Measurements from ENCODE around the gene CNDP2.
"Not testable (repeated sequence)": the region's sequence is repeated elsewhere in the genome, so short reads cannot be mapped to it uniquely, and the experiment has no call there.

The CNDP2 gene

DNA sequence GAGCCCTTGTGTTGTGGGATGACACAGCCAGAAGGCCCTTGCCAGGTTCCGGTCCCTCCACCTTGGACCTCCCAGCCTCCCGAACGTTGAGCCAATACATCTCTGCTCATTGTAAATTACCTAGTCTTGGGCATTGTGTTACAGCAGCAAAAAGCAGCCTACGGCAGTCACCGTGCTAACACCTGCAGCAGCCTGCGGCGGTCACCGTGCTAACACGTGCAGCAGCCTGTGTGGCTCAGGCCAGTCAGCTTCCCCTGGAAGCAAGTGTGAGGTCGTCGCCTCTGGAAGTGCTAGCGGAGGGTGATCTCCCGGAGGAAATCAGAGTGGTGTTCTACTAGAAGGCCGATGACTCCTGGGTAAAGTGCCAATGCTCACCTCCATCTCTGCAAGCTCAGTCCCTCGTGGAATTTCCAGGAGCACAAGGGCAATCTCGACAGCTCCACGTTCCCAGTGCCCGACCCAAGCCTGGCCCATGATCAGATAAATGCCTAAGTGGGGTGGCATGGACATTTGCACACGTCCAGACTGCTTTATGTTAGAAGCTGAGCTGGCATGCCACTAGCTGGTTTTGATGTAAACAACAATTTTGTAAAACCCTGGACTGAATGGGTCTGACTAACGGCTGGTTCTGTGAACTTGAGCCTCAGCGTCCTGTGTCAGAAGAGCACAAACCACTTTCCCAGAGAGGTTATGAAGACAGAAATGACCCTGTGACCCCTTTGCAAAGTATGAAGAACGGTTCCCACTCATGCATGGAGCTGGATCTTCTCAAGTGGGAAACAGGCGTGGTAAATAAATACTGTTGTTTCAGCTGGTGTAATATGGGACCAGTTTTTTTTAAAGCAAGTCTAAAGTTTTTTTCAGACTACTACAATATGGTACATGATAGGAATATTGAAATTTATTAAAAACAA is 26.7 kb downstream of the CNDP2 start:
- no peak for ATAC-seq (replicated peaks)
- no peaks in the 10 kb centered on the region for H3K27me3 Mint-ChIP-seq
- peaks cover 0 to 5% of the 10 kb centered on the region in 2 donors for H3K9me3 Mint-ChIP-seq
- H3K36me3 Mint-ChIP-seq, result peaks cover 46 to 71% of the 10 kb centered on the region in 2 donors
- no peak for DNase-seq
- H3K4me3 Mint-ChIP-seq, result no peak overlapping the region
- peaks cover 8 to 9% of the 10 kb centered on the region in 2 donors for H3K4me1 Mint-ChIP-seq
- H3K27ac Mint-ChIP-seq, result peak overlapping the region; percentile 88

DNA sequence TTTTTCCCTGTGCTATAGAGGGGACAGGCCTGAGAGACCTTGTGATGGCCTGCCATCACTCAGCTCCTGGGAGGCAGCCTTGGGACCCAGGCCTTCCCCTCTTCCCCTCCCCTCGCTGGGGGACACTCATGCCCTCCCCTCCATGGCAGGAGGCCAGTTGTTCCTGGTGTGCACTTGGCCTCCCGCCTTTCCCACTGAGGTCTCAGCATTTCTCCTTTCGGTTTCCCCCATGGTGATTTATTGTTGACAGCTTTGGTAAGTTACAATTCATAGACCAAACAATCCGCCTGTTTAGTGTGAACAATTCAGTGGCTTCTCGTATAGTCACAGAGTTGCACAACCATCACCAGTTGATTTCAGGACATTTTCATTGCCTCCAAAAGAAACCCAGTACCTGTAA is 27.9 kb downstream of the CNDP2 start:
- Mint-ChIP-seq H3K27ac (peak overlapping the region; percentile 6), H3K4me3 (no peak overlapping the region), H3K36me3 (peaks cover 39 to 60% of the 10 kb centered on the region in 2 donors), H3K4me1 (peaks cover 8 to 9% of the 10 kb centered on the region in 2 donors), H3K9me3 (peaks cover 0 to 5% of the 10 kb centered on the region in 2 donors), H3K27me3 (no peaks in the 10 kb centered on the region)
- no peak for ATAC-seq (replicated peaks)
- no peak for DNase-seq

DNA sequence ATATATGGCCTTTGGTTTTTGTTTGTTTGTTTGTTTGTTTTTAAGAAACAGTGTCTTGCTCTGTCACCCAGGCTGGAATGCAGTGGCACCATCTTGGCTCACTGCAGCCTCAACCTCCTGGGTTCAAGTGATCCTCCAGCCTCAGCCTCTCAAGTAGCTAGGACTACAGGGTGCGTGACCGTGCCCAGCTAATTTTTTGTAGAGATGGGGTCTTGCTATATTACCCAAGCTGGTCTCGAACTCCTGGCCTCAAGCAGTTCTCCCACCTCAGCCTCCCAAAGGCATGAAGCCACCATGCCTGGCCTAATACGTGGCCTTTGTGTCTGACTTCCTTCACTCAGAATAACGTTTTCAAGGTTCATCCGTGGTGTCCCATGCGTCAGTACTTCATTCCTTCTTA is 28.8 kb downstream of the CNDP2 start:
- not testable (repeated sequence) for DNase-seq; H3K4me3 Mint-ChIP-seq; H3K27me3 Mint-ChIP-seq; ATAC-seq (replicated peaks); H3K9me3 Mint-ChIP-seq; H3K4me1 Mint-ChIP-seq; H3K27ac Mint-ChIP-seq
- peaks cover 31 to 52% of the 10 kb centered on the region in 2 donors for H3K36me3 Mint-ChIP-seq

DNA sequence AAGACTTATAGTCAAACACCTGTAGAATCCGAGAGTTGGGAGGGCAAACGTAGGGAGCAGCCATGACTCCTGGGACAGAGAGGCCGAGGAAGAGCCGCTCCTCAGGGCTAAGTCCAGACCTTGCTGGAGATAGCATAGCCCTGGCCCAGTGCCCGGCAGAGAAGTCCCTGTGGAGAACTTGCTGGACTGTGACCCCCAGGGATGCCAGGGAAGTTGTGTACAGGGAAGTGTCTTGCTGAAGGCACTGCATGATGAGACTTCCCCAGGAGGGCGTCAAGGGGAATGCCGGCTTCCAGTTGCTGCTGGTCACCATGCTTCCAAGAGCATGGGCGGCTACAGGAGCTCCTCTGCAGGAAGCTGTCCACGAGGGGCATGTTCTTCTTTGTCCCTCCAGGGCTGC is 29.6 kb downstream of the CNDP2 start:
- Mint-ChIP-seq H3K4me1 (peaks cover 8 to 9% of the 10 kb centered on the region in 2 donors), H3K27ac (no peak overlapping the region), H3K9me3 (peaks cover 0 to 5% of the 10 kb centered on the region in 2 donors), H3K4me3 (no peak overlapping the region), H3K27me3 (peaks cover 5 to 6% of the 10 kb centered on the region in 2 donors), H3K36me3 (peaks cover 23 to 43% of the 10 kb centered on the region in 2 donors)
- DNase-seq (no peak), ATAC-seq (replicated peaks) (peak in 1 of 2 donors; percentile 19)

DNA sequence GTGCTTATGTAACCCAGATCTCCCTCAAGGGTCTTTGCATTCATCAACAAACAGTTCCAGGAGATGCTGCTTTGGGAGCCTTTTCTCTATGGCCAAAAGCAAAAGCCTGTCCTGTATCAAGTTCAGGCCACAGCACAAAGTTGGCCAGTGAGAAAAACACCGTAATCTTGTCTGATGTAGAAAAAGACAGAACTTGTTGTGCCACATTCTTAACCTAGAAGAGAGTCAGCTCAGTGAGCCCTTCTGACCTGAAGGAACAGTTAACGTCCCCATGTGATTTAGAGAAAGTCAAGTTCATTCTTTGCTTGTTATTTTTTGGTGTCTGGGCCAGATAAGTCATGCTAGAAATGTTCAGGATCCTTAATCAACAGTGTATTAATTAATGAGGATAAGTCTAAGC is 30.3 kb downstream of the CNDP2 start:
- Mint-ChIP-seq H3K4me1 (peaks cover 8 to 9% of the 10 kb centered on the region in 2 donors), H3K27ac (peak overlapping the region; percentile 37), H3K36me3 (peaks cover 16 to 36% of the 10 kb centered on the region in 2 donors), H3K27me3 (peaks cover 5 to 6% of the 10 kb centered on the region in 2 donors), H3K4me3 (no peak overlapping the region), H3K9me3 (peaks cover 0 to 5% of the 10 kb centered on the region in 2 donors)
- ATAC-seq (replicated peaks), result no peak
- no peak for DNase-seq

DNA sequence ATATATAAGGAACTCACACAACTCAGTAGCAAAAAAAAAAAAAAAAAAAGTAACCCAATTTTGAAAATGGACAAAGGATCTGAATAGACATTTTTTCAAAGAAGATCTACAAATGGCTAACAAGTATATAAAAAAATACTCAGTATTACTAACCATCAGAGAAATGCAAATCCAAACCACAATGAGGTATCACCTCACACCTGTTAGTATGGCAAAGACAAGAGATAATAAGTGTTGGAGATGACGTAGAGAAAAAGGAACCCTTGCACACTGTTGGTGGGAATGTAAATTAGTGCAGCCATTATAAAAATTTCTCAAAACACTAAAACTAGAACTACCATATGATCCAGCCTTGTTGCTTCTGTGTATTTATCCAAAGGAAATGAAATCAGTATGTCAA is 32.3 kb downstream of the CNDP2 start:
- Mint-ChIP-seq H3K9me3 (peaks cover 0 to 5% of the 10 kb centered on the region in 2 donors), H3K36me3 (peaks cover 6 to 20% of the 10 kb centered on the region in 2 donors), H3K4me1 (peaks cover 5 to 9% of the 10 kb centered on the region in 2 donors), H3K27me3 (peaks cover 5 to 6% of the 10 kb centered on the region in 2 donors), H3K27ac (no peak overlapping the region), H3K4me3 (no peak overlapping the region)
- DNase-seq (no peak), ATAC-seq (replicated peaks) (no peak)

DNA sequence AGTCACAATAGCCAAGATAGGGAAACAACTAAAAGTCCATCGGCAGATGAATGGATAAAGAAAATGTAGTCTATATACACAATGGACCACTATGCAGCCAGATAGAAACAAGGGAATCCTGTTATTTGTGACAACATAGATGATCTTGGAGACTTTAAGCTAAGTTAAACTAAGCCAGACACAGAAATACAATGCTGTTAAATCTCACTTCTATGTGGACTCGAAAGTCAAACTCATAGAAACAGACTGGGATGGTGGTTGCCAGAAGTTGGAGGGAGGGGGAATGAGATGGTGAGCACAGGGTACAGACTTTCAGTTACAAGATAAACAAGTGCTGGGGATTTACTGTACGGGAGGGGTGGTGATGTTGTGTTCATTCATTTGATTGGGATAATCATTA is 32.8 kb downstream of the CNDP2 start:
- Mint-ChIP-seq H3K36me3 (peaks cover 6 to 17% of the 10 kb centered on the region in 2 donors), H3K27me3 (peaks cover 5 to 6% of the 10 kb centered on the region in 2 donors), H3K9me3 (peaks cover 0 to 5% of the 10 kb centered on the region in 2 donors), H3K4me3 (no peak overlapping the region), H3K27ac (no peak overlapping the region), H3K4me1 (peaks cover 5 to 8% of the 10 kb centered on the region in 2 donors)
- ATAC-seq (replicated peaks) (no peak), DNase-seq (no peak)

DNA sequence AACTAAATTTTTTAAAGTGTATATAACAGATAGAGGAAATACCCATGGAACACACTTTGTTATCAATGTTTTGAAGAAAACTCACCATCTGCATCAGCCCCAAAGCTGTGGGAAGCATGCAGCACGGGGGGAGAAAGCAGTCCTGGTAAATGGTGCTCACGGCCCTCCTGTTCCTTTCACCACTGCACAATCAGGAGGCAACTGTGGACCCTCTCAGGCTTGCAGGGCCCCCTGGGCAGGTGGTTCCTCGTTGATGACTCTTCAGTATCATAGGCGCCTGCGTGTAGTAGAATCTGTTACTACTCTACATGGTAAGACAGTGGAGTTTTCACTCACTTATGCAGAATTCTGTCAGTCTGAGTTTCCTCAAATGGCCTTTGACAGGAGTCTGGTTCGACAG is 33.2 kb downstream of the CNDP2 start:
- Mint-ChIP-seq H3K36me3 (peaks cover 1 to 12% of the 10 kb centered on the region in 2 donors), H3K9me3 (peaks cover 0 to 2% of the 10 kb centered on the region in 2 donors), H3K27me3 (peaks cover 5 to 6% of the 10 kb centered on the region in 2 donors), H3K27ac (no peak overlapping the region), H3K4me1 (peaks cover under 1 to 3% of the 10 kb centered on the region in 2 donors), H3K4me3 (no peak overlapping the region)
- no peak for DNase-seq
- no peak for ATAC-seq (replicated peaks)

DNA sequence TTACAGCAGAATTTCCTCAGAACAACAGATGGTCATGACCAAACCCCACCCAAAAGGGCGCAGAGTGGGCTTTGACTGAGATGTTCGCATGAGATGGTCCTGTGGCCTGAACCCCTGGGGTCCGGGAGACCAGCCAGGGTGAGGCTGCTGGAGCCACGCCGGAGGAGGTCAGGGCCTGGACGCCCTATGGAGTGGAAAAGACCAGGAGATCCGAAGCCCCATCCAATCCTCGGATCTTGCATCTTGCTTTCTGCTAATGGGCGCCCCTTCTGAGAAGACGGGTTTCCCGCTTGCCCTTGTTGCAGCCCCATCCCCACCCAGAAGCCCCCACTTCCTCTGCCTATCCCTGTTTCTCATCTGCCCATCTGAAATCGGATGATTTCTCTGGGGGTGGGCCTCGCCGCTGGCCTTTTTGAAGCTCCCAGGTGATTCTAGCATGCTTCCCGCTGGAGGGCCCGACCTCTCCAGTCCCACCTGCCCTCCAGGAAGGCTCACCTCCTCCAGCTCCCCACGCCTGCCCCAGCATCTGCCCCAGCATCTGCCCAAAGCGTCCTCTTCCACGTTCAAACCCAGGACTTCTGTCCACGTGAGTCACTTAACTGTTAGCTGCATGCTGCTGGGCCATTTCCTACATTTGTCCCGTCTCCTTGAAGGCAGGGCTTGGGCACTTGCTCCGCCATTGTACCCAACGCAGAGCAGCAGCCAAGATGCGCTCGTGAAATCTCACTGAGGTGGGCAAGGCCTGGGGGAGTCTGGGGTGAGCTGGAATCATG is 33.8 kb downstream of the CNDP2 start:
- Mint-ChIP-seq H3K27me3 (peaks cover 5 to 6% of the 10 kb centered on the region in 2 donors), H3K4me1 (no peaks in the 10 kb centered on the region), H3K9me3 (no peaks in the 10 kb centered on the region), H3K4me3 (no peak overlapping the region), H3K27ac (no peak overlapping the region), H3K36me3 (peaks cover 0 to 8% of the 10 kb centered on the region in 2 donors)
- ATAC-seq (replicated peaks) (no peak), DNase-seq (no peak)

DNA sequence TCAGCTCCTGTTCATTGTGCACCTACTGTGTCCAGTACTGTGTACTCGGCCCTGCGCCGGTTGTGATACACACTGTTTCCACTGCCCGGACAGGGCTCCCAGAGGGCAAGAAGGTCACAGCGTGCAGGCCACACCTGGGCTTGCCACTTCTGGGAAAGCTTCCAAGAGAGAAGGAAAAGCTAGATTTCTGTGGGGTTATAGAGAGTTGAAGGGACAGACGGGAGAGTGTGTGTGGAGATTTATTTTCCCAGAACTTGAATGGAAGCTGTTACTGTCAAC is 34.4 kb downstream of the CNDP2 start:
- Mint-ChIP-seq H3K27ac (no peak overlapping the region), H3K27me3 (peaks cover 5 to 6% of the 10 kb centered on the region in 2 donors), H3K4me3 (no peak overlapping the region), H3K4me1 (no peaks in the 10 kb centered on the region), H3K9me3 (no peaks in the 10 kb centered on the region), H3K36me3 (peaks cover 0 to 3% of the 10 kb centered on the region in 2 donors)
- ATAC-seq (replicated peaks), result peak in 1 of 2 donors; percentile 25
- DNase-seq, result no peak

DNA sequence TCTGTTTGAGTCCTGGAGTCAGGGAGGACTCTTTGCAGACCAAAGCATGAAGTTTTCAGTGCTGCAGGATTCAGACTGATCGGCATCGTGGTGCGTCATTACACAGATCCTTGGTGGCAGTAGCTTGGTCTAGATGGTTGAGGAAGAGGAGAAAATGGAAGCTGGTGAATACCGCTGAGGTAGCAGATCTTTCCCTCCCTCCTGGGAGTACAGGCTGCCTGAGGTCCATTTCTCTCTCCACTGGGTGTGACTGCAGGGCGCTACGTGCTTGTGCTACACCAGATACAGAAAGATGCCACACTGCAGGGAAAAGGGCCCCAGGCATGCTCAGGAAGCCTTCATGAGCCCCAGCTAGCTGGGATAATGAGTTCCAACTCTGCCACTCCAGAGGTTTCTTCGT is 34.9 kb downstream of the CNDP2 start:
- ATAC-seq (replicated peaks) (no peak), DNase-seq (no peak)
- Mint-ChIP-seq H3K36me3 (peaks cover 0 to 3% of the 10 kb centered on the region in 2 donors), H3K4me3 (no peak overlapping the region), H3K9me3 (no peaks in the 10 kb centered on the region), H3K27me3 (peaks cover 5 to 6% of the 10 kb centered on the region in 2 donors), H3K27ac (no peak overlapping the region), H3K4me1 (no peaks in the 10 kb centered on the region)

DNA sequence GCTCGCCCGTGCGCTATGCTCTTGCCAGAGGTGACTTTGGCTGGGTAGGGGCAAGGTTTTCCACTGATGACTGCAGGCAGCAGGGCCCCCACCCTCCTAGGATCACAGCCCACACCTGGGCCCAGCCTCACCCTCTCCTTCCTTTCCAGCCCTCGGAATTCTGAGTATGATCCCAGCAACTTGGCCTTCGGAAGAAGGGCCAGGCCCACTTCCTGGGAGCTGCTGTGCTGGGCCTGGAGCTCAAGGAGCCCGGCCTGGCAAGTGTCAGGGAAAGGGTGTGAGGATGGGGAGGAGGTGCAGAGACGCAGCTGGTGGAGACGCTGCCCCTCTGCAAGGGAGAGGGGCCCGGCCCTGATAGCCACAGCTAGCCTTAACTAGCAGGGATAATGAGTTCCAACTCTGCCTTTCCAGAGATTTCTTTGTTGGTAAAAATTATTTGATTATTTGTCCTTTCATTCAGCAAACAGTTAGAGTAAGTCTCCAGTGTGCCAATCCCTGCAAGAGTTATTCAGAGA is 36.4 kb downstream of the CNDP2 start:
- DNase-seq, result no peak
- H3K4me3 Mint-ChIP-seq, result no peak overlapping the region

DNA sequence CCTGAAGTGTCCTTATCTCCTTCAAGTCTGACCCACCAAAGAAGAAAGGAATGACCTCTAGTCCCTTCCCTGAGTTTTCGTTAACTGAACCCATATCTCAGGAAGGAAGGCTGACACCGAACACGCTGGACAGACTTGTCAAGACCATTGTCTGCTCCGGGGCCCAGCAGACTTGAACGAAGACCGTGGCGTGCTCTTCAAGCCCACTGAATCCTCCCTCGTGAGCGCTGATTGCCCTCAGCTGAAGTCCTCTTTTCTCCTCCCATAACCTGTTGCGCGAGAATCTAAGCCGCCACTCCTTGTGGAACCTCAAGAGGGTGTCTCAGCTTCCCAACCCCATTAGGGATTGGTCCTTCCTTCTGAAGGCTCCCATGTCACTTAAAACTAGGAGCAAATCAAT is 37.5 kb downstream of the CNDP2 start:
- no peaks in the 10 kb centered on the region for H3K4me1 Mint-ChIP-seq
- H3K36me3 Mint-ChIP-seq, result no peaks in the 10 kb centered on the region
- H3K27ac Mint-ChIP-seq, result no peak overlapping the region
- H3K4me3 Mint-ChIP-seq, result no peak overlapping the region
- peaks cover 5 to 6% of the 10 kb centered on the region in 2 donors for H3K27me3 Mint-ChIP-seq
- no peak for DNase-seq
- ATAC-seq (replicated peaks), result no peak
- no peaks in the 10 kb centered on the region for H3K9me3 Mint-ChIP-seq

More for the DNA sequence above, 36.4 kb downstream of the CNDP2 start:
- peaks cover 5 to 6% of the 10 kb centered on the region in 2 donors for H3K27me3 Mint-ChIP-seq
- H3K36me3 Mint-ChIP-seq, result no peaks in the 10 kb centered on the region
- H3K9me3 Mint-ChIP-seq, result no peaks in the 10 kb centered on the region
- no peaks in the 10 kb centered on the region for H3K4me1 Mint-ChIP-seq
- no peak for ATAC-seq (replicated peaks)
- H3K27ac Mint-ChIP-seq, result no peak overlapping the region

DNA sequence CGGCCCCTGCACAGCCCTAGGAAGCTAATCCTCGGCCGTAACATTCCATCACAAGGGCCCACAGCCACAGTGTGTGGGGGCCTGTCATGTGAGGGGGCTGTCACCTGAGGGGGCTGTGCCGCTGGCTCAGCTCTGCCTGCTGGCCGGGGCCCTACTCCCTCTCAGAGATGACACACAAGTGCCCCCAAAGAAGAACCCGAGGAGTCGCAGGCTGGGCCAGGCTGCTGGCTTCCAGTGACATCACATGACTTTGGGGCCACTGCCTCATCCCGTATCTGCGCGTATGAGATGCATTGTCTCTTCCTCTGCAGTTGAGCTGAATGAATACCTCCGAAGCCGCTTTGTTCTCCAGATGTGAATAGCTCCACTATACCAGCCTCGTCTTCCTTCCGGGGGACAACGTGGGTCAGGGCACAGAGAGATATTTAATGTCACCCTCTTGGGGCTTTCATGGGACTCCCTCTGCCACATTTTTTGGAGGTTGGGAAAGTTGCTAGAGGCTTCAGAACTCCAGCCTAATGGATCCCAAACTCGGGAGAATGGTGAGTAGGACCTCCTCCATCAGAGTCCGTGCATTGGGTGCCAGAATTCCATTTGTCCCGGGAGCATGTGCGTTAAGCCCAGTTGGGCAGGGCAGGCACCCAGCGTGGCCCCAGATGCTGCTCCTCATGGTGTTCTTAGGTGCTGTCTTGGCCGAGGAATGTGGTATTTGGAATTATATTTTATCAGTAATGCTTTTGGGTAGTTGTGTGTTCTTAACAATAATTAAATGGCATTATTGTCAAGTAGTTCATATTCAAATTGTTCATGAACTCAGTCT is 38.2 kb downstream of the CNDP2 start, which contains the start of gene CNDP1:
CNDP1 (plus strand) TSS at position 351 of the 820 bp plus-strand sequence; CDS start at position 519, 168 bp downstream.
- H3K4me3 Mint-ChIP-seq, result no peak within 1 kb of the TSS
- ATAC-seq (replicated peaks), result no peak

More for the DNA sequence above, 38.2 kb downstream of the CNDP2 start, which contains the start of gene CNDP1:
- Mint-ChIP-seq H3K27ac (no peak within 1 kb of the TSS), H3K4me1 (no peaks in the 10 kb centered on the region), H3K36me3 (no peaks in the 10 kb centered on the region), H3K27me3 (peaks cover 5 to 6% of the 10 kb centered on the region in 2 donors), H3K9me3 (no peaks in the 10 kb centered on the region)
- DNase-seq, result no peak

Data from stimulated activated naive B cell treated with anti-CD40 and anti-IgM and Interleukin-4, amounts not matched to agents 10 μg/mL and 1 μg/mL and 100 μg/mL, for 72 hours (primary cell).